Activated naive CD4-positive, alpha-beta T cell treated with anti-CD3 and anti-CD28 coated beads, Interleukin-2, amount 50 U/mL, for 72 hours (primary cell): ENCODE results near the gene ETS1. TPM values are rescaled to one million over a fixed set of nuclear protein-coding genes. Genes with fewer than 3 reads are reported as not detected.

ENCODE experiments used
- ATAC-seq, 2 donors: fragments of 150-1000 bp; cut with Tn5 transposase; 2 replicates each; pipeline ENCODE4 v1.10.0; 2021; ENCODE audit warnings: mild to moderate bottlenecking in 2 of 2, moderate library complexity in 2 of 2
- DNase-seq, 2 donors: peaks; one replicate each; pipeline ENCODE4 v3.0.0; 2021 to 2022; ENCODE audit warnings: low spot score in 2 of 2
- H3K27ac Mint-ChIP-seq, 2 donors: one replicate each; pipeline ENCODE4 v1.8.0; 2022; ENCODE audit warnings: mild to moderate bottlenecking in 2 of 2, mixed read lengths in 2 of 2
- H3K36me3 Mint-ChIP-seq, 2 donors: one replicate each; pipeline ENCODE4 v1.8.0; 2022; ENCODE audit warnings: mixed read lengths in 2 of 2
- H3K9me3 Mint-ChIP-seq, 2 donors: one replicate each; pipeline ENCODE4 v1.8.0; 2022; ENCODE audit warnings: mixed read lengths in 2 of 2
- total RNA-seq, 2 donors: library from RNA; stranded (reverse); gene quantifications; one replicate each; pipeline ENCODE4 v1.2.3, GENCODE V29; 2022

Gene ETS1
- total RNA-seq, 2 donors from 2014 or later, result 176 to 461 TPM

GRCh38 chr11:128499613-128500253, 87.6 kb downstream of the ETS1 start:
- DNase-seq (no peak), ATAC-seq (no peak)
- H3K36me3 Mint-ChIP-seq, result peaks cover 46 to 79% of the 10 kb centered on the region in 2 donors
- peak overlapping the region; percentile 97 to 99 for H3K27ac Mint-ChIP-seq
- peaks cover 0 to 1% of the 10 kb centered on the region in 2 donors for H3K9me3 Mint-ChIP-seq

DNA sequence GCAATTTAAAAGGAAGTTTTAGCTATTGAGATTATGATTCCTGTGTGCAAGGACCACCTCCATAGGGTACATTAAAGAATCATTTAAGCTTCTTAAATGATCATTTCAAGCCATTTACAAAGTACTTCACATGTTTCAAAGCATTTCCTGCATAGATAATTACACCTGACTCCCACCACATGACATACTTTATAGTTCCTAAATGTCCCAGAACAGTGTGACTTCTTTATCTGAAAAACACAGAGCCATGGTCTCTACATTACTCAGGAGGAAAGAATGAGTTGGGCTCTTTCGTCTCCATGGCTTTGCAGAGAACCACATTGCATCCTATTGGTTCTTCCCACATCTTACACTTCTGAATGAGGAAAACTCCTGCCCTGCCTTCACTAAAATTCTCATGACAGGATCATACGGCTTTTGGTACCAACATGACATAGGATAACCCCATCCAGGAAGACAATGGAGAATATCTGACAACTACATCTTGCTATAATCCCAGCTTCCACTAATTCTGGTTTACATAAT, 88.6 kb downstream of the ETS1 start:
- ATAC-seq, result peak; percentile 25 to 38
- Mint-ChIP-seq H3K36me3 (peaks cover 43 to 85% of the 10 kb centered on the region in 2 donors), H3K27ac (peak overlapping the region; percentile 97 to 99), H3K9me3 (peaks cover 0 to 4% of the 10 kb centered on the region in 2 donors)
- no peak for DNase-seq

DNA sequence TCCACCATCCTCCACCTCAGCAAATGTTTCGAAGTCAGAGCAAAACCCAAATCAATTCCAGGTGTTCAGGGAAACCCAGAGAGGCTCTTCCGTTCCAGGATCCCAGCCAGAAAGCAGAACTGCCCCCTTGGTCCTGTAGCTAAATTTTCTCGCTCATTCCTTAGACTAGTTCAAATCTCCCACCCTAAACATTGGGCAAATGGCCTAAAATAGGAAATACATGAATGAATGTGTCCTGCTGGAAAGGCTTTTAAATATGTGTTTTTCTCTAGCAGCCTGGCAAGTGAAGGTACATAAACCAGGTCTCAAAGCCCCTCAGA, 89.6 kb downstream of the ETS1 start:
- Mint-ChIP-seq H3K27ac (peak overlapping the region; percentile 97 to 99), H3K36me3 (peaks cover 38 to 87% of the 10 kb centered on the region in 2 donors)

DNA sequence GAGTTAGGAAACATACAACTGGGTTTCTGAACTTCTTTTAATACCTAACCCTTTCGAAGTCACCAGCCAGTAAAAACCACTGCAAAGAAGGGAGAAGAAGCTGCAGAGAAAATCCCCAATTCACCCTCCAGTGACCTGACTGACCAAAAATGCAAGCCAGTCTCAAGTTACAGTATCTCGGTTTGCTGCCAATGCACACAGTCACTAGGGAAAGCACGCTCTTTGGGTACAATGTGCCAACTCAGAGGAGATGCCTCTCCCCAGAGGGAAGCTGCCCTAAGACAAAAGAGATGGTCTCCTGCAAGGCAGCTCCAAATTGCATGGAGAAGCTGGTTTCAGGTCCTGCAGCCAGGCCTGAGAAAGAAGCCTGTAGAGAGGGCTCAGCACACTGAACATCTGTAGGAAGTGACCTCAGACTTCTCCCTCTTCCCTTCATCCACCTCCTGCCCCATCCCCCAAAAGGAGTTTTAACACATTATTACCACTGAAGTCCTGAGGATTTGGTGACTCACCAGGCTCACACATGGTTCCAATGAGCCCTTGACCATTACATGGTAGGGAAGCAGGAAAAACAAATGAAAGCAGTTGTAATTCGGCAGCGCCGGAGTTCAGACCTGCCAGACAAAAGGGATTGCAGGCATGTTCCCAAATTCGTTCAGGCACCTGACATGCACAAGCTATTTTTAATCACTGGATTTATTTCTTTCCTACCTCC, 90.1 kb downstream of the ETS1 start:
- ATAC-seq, result peak in 1 of 2 donors; percentile 48
- Mint-ChIP-seq H3K36me3 (peaks cover 41 to 87% of the 10 kb centered on the region in 2 donors), H3K9me3 (peaks cover 0 to 4% of the 10 kb centered on the region in 2 donors), H3K27ac (peak overlapping the region; percentile 97 to 99)
- no peak for DNase-seq

More for the DNA sequence above, 89.6 kb downstream of the ETS1 start:
- H3K9me3 Mint-ChIP-seq, result peaks cover 0 to 4% of the 10 kb centered on the region in 2 donors
- DNase-seq (no peak), ATAC-seq (no peak)

GRCh38 chr11:128496692-128497060, 90.7 kb downstream of the ETS1 start:
- Mint-ChIP-seq H3K36me3 (peaks cover 42 to 86% of the 10 kb centered on the region in 2 donors), H3K27ac (peak overlapping the region; percentile 97 to 99), H3K9me3 (peaks cover 0 to 4% of the 10 kb centered on the region in 2 donors)
- peak in 1 of 2 donors; percentile 49 for ATAC-seq
- DNase-seq, result no peak

GRCh38 chr11:128496249-128496648, 91.1 kb downstream of the ETS1 start:
- H3K27ac Mint-ChIP-seq, result peak overlapping the region; percentile 97 to 99
- DNase-seq (no peak), ATAC-seq (no peak)
- peaks cover 44 to 88% of the 10 kb centered on the region in 2 donors for H3K36me3 Mint-ChIP-seq
- H3K9me3 Mint-ChIP-seq, result peaks cover 0 to 4% of the 10 kb centered on the region in 2 donors

GRCh38 chr11:128494418-128495332, 92.7 kb downstream of the ETS1 start:
- Mint-ChIP-seq H3K36me3 (peaks cover 52 to 91% of the 10 kb centered on the region in 2 donors), H3K27ac (peak overlapping the region; percentile 97 to 99), H3K9me3 (peaks cover 0 to 4% of the 10 kb centered on the region in 2 donors)
- DNase-seq, result no peak
- ATAC-seq, result peak; percentile 43 to 80

- peaks cover 0 to 4% of the 10 kb centered on the region in 2 donors for H3K9me3 Mint-ChIP-seq
Measured at GRCh38 chr11:128493570-128493965, 93.8 kb downstream of the ETS1 start.

GRCh38 chr11:128492903-128493569, 94.3 kb downstream of the ETS1 start:
- ATAC-seq (no peak), DNase-seq (no peak)
- Mint-ChIP-seq H3K27ac (peak overlapping the region; percentile 97 to 99), H3K9me3 (peaks cover 0 to 4% of the 10 kb centered on the region in 2 donors), H3K36me3 (peaks cover 62 to 94% of the 10 kb centered on the region in 2 donors)

More at GRCh38 chr11:128493570-128493965, 93.8 kb downstream of the ETS1 start:
- peak overlapping the region; percentile 97 to 99 for H3K27ac Mint-ChIP-seq
- ATAC-seq (no peak), DNase-seq (no peak)
- peaks cover 61 to 92% of the 10 kb centered on the region in 2 donors for H3K36me3 Mint-ChIP-seq

- peaks cover 59 to 93% of the 10 kb centered on the region in 2 donors for H3K36me3 Mint-ChIP-seq
- peak overlapping the region; percentile 97 to 99 for H3K27ac Mint-ChIP-seq
- no peak for ATAC-seq
- H3K9me3 Mint-ChIP-seq, result peaks cover 0 to 4% of the 10 kb centered on the region in 2 donors
- DNase-seq, result no peak
Measured at GRCh38 chr11:128492461-128492860, 94.9 kb downstream of the ETS1 start.

GRCh38 chr11:128491195-128491936, 96.0 kb downstream of the ETS1 start:
- H3K36me3 Mint-ChIP-seq, result peaks cover 58 to 92% of the 10 kb centered on the region in 2 donors
- ATAC-seq (peak; percentile 11 to 30), DNase-seq (no peak)
- H3K27ac Mint-ChIP-seq, result peak overlapping the region; percentile 97 to 99
- peaks cover 0 to 4% of the 10 kb centered on the region in 2 donors for H3K9me3 Mint-ChIP-seq

GRCh38 chr11:128490092-128490491, 97.3 kb downstream of the ETS1 start:
- peaks cover 0 to 4% of the 10 kb centered on the region in 2 donors for H3K9me3 Mint-ChIP-seq
- DNase-seq (no peak), ATAC-seq (no peak)
- H3K36me3 Mint-ChIP-seq, result peaks cover 61 to 92% of the 10 kb centered on the region in 2 donors
- peak overlapping the region; percentile 97 to 98 for H3K27ac Mint-ChIP-seq

- Mint-ChIP-seq H3K36me3 (peaks cover 70 to 96% of the 10 kb centered on the region in 2 donors), H3K9me3 (no peaks in the 10 kb centered on the region), H3K27ac (peak overlapping the region; percentile 97 to 98)
- DNase-seq (no peak), ATAC-seq (peak; percentile 66 to 77)
Measured at GRCh38 chr11:128488471-128488870, 98.9 kb downstream of the ETS1 start.

GRCh38 chr11:128487978-128488377, 99.4 kb downstream of the ETS1 start:
- Mint-ChIP-seq H3K9me3 (no peaks in the 10 kb centered on the region), H3K27ac (peak overlapping the region; percentile 97 to 98)
- DNase-seq, result no peak

DNA sequence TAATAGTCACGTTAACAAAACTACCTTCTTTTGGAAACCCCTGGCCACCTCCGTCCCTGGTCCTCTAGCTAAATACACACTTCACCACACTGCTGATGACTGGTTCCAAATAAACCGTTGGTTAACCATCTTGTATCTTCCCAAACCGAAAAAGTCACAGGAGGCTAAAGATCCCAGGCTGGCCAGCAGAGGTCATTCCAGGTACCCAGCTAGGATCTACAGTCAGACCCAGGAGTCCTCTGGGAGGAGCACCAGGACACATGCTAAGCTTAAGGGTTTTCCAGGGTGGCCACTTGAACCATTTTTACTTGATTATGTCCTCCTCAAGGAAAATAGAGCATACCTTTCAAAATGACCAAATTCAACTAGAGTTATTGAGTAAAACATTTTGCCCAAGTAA, 103.2 kb downstream of the ETS1 start:
- DNase-seq (no peak), ATAC-seq (no peak)
- H3K36me3 Mint-ChIP-seq, result peaks cover 68 to 97% of the 10 kb centered on the region in 2 donors
- H3K9me3 Mint-ChIP-seq, result no peaks in the 10 kb centered on the region
- peak overlapping the region; percentile 97 to 99 for H3K27ac Mint-ChIP-seq

More at GRCh38 chr11:128487978-128488377, 99.4 kb downstream of the ETS1 start:
- peak in 1 of 2 donors; percentile 49 for ATAC-seq
- peaks cover 73 to 96% of the 10 kb centered on the region in 2 donors for H3K36me3 Mint-ChIP-seq
